Breast epithelium (tissue), 4 donors: ENCODE results near the gene CNKSR1. TPM values are rescaled to one million over a fixed set of nuclear protein-coding genes. Genes with fewer than 3 reads are reported as not detected.

Experiments used
- DNase-seq, 2 donors: peaks; one replicate each; pipeline ENCODE4 v3.0.0-alpha.2; 2019; ENCODE audit warnings: low spot score in 2 of 2
- H3K27ac ChIP-seq, 2 donors: fragments of 200-600 bp; sonication (generic) in 1 of 2; one replicate each; pipeline ENCODE4 v1.5.1; 2016 to 2019; ENCODE audit warnings: mild to moderate bottlenecking in 1 of 2
- H3K27me3 ChIP-seq, 2 donors: fragments of 200-600 bp; sonication (generic) in 1 of 2; one replicate each; pipeline versions ENCODE4 v1.5.1 to v1.6.0; 2017 to 2019; ENCODE audit warnings: control low read depth in 1 of 2, mild to moderate bottlenecking in 1 of 2
- H3K36me3 ChIP-seq: fragments of 200-600 bp; one replicate; pipeline ENCODE4 v1.5.1; 2019
- H3K4me1 ChIP-seq, 2 donors: fragments of 200-600 bp; sonication (generic); one replicate each; pipeline ENCODE4 v1.5.1; 2016 to 2019; ENCODE audit warnings: control low read depth in 1 of 2
- H3K4me3 ChIP-seq, 3 donors: fragments of 200-600 bp; sonication (generic); 1 replicate in 2 of 3; 2 replicates in 1 of 3; pipeline ENCODE4 v1.5.1; 2016 to 2019; ENCODE audit warnings: mild to moderate bottlenecking in 3 of 3, moderate library complexity in 2 of 3
- H3K9me3 ChIP-seq, 2 donors: fragments of 200-600 bp; sonication (generic) in 1 of 2; one replicate each; pipeline ENCODE4 v1.5.1; 2016 to 2019; ENCODE audit warnings: control low read depth in 1 of 2
- POLR2A ChIP-seq: fragments of 450-650 bp; IDR thresholded peaks from one replicate; pipeline ENCODE4 v1.6.1; 2016; ENCODE audit warnings: antibody characterized with exemption, mild to moderate bottlenecking, moderate library complexity
- POLR2AphosphoS5 ChIP-seq, 3 donors: sonication (generic); formaldehyde crosslinking; IDR thresholded peaks; one replicate each; pipeline ENCODE4 v1.6.1; 2017; ENCODE audit warnings: antibody characterized with exemption in 3 of 3
- intact Hi-C: fragments of 100-400 bp; cut with DNase I; formaldehyde crosslinking; loops from one replicate; pipeline ENCODE4 v1.15.1; 2023; ENCODE audit warnings: low total_unique reads
- total RNA-seq, 3 donors: library from RNA; depleted of rRNA; stranded (reverse); fragments of >200 nt; gene quantifications; one replicate each; pipeline ENCODE4 v1.1.0, GENCODE V29; 2016
- TF ChIP-seq, protein P1 (sequence below), 3 donors: fragments of 450-650 bp; IDR thresholded peaks; one replicate each; pipeline ENCODE4 v1.5.1; 2016 to 2017; ENCODE audit warnings: antibody characterized with exemption in 3 of 3, mild to moderate bottlenecking in 3 of 3, moderate library complexity in 3 of 3

The CNKSR1 gene
- total RNA-seq, 3 donors from 2014 or later, result 2.2 to 28.2 (median 22.3) TPM

- Histone ChIP-seq H3K9me3 (no peaks in the 10 kb centered on the region), H3K4me3 (peak overlapping the region; percentile 48 to 68 (median 58)), H3K36me3 (no peaks in the 10 kb centered on the region), H3K27ac (no peak overlapping the region), H3K4me1 (no peaks in the 10 kb centered on the region), H3K27me3 (peaks cover 4 to 19% of the 10 kb centered on the region in 2 donors)
- TF ChIP-seq POLR2AphosphoS5 (IDR thresholded peaks at IDR 0.05) (no peak), POLR2A (no peak)
- TF ChIP-seq, protein P1, sequence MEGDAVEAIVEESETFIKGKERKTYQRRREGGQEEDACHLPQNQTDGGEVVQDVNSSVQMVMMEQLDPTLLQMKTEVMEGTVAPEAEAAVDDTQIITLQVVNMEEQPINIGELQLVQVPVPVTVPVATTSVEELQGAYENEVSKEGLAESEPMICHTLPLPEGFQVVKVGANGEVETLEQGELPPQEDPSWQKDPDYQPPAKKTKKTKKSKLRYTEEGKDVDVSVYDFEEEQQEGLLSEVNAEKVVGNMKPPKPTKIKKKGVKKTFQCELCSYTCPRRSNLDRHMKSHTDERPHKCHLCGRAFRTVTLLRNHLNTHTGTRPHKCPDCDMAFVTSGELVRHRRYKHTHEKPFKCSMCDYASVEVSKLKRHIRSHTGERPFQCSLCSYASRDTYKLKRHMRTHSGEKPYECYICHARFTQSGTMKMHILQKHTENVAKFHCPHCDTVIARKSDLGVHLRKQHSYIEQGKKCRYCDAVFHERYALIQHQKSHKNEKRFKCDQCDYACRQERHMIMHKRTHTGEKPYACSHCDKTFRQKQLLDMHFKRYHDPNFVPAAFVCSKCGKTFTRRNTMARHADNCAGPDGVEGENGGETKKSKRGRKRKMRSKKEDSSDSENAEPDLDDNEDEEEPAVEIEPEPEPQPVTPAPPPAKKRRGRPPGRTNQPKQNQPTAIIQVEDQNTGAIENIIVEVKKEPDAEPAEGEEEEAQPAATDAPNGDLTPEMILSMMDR (IDR thresholded peaks at IDR 0.05), result no peak
- no peak for DNase-seq
- intact Hi-C loops, result loop anchor here (10.0 kb wide), 1 partner anchor 74 kb away; the partner anchor contains the start of gene CEP85
These were observed 16.5 kb upstream of the CNKSR1 start for GRCh38 chr1:26160527-26161414.

GRCh38 chr1:26161415-26162219 is 15.7 kb upstream of the CNKSR1 start:
- Histone ChIP-seq H3K27ac (peak overlapping the region in 1 of 2 donors; percentile 44), H3K9me3 (no peaks in the 10 kb centered on the region), H3K36me3 (no peaks in the 10 kb centered on the region), H3K4me3 (peak overlapping the region; percentile 48 to 68 (median 58)), H3K4me1 (no peaks in the 10 kb centered on the region), H3K27me3 (peaks cover 4 to 17% of the 10 kb centered on the region in 2 donors)
- intact Hi-C loops, result loop anchor here (10.0 kb wide), 1 partner anchor 73 kb away; the partner anchor contains the start of gene CEP85
- no peak for DNase-seq
- TF ChIP-seq POLR2AphosphoS5 (IDR thresholded peaks at IDR 0.05), result no peak
- TF ChIP-seq, protein P1 (IDR thresholded peaks at IDR 0.05), result peak in 1 of 3 donors; percentile 19
- TF ChIP-seq POLR2A, result no peak

DNA sequence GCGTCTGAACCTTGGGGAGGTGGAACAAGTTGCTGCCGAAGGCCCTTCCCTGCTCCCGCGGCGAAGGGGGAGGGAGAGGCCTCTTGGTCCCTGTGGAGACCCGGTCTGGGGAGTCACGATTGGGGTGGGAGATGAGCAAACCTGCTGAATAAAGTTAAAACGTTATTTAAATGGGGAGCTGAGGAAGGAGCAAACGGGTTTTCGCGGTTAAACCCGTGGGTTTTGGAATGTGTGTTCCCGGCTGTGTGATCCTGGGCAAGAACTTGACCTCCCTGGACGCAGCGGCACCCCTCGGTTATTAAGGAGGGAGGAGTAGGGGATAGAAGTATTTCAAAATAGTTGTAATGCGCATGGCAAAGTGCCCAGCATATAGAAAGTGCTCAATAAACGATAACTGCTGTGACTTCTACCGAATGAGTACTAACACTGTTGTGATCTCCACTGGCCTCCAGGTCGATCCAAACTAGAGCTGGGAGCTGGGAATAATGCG is 15.0 kb upstream of the CNKSR1 start:
- intact Hi-C loops, result loop anchor here (10.0 kb wide), 1 partner anchor 73 kb away; the partner anchor contains the start of gene CEP85
- H3K27ac ChIP-seq, result peak overlapping the region in 1 of 2 donors; percentile 44

GRCh38 chr1:26163684-26164035 is 13.6 kb upstream of the CNKSR1 start:
- Histone ChIP-seq H3K9me3 (no peaks in the 10 kb centered on the region), H3K36me3 (no peaks in the 10 kb centered on the region), H3K4me1 (no peaks in the 10 kb centered on the region), H3K27ac (no peak overlapping the region), H3K4me3 (peak overlapping the region; percentile 36 to 68 (median 51)), H3K27me3 (peaks cover 4 to 5% of the 10 kb centered on the region in 2 donors)
- TF ChIP-seq, protein P1 (IDR thresholded peaks at IDR 0.05), result no peak
- TF ChIP-seq POLR2AphosphoS5 (IDR thresholded peaks at IDR 0.05) (no peak), POLR2A (no peak)
- intact Hi-C loops, result loop anchor here (10.0 kb wide), 1 partner anchor 71 kb away; the partner anchor contains the start of gene CEP85
- no peak for DNase-seq

More for the DNA sequence above, 15.0 kb upstream of the CNKSR1 start:
- Histone ChIP-seq H3K4me3 (peak overlapping the region; percentile 48 to 68 (median 58)), H3K27me3 (peaks cover 4 to 10% of the 10 kb centered on the region in 2 donors), H3K9me3 (no peaks in the 10 kb centered on the region), H3K36me3 (no peaks in the 10 kb centered on the region), H3K4me1 (no peaks in the 10 kb centered on the region)
- TF ChIP-seq, protein P1 (IDR thresholded peaks at IDR 0.05), result no peak
- TF ChIP-seq POLR2A, result no peak
- no peak for TF ChIP-seq POLR2AphosphoS5 (IDR thresholded peaks at IDR 0.05)
- DNase-seq, result no peak
